Stomach smooth muscle (tissue), 2 donors: ENCODE data around the gene IGF1R.
A peak's percentile ranks its signal among the peaks of the same experiment; 100 is the strongest.

Experiments used
- H3K27ac ChIP-seq: one replicate; pipeline ENCODE4 v1.7.0; 2013; ENCODE audit warnings: mild to moderate bottlenecking, low read length, inconsistent platforms
- H3K27me3 ChIP-seq, 2 donors: one replicate each; pipeline ENCODE4 v1.7.0; 2013; ENCODE audit warnings: low read length in 2 of 2; ENCODE audit not compliant: insufficient read depth in 2 of 2, control insufficient read depth in 1 of 2
- H3K36me3 ChIP-seq, 2 donors: one replicate each; pipeline ENCODE4 v1.7.0; 2013; ENCODE audit warnings: low read length in 2 of 2; ENCODE audit not compliant: control insufficient read depth in 2 of 2, insufficient read depth in 2 of 2
- H3K4me1 ChIP-seq: one replicate; pipeline ENCODE4 v1.7.0; 2013; ENCODE audit warnings: low read length; ENCODE audit not compliant: control insufficient read depth, insufficient read depth
- H3K4me3 ChIP-seq, 2 donors: one replicate each; pipeline ENCODE4 v1.7.0; 2013; ENCODE audit warnings: low read length in 2 of 2
- H3K9ac ChIP-seq, 2 donors: one replicate each; pipeline ENCODE4 v1.7.0; 2013; ENCODE audit warnings: low read length in 2 of 2, mild to moderate bottlenecking in 1 of 2
- H3K9me3 ChIP-seq, 2 donors: one replicate each; pipeline ENCODE4 v1.7.0; 2013; ENCODE audit warnings: low read length in 2 of 2; ENCODE audit not compliant: control insufficient read depth in 2 of 2
- donor health status: healthy.
- donor health status: Pancreatic carcinoma.

Gene IGF1R

DNA sequence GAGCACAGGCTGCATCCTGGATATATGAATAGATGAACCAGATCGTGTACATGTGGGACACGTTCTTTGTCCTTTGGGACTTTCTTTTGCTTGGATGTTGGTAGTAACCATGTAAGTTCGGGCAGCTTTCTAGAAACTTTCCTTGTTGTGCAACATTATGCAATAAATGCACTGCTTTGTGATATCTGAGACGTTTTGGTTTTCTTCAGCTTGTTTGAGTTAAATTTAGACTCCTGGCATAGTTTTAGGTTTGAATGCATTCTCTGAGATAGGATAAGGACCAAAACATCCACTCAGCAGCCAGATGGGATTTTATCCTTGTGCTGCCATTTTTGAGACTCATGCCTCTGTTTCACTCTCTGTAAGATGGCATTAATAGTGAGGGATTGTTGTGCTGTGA, 158.9 kb downstream of the IGF1R start:
- Histone ChIP-seq H3K9ac (no peak overlapping the region), H3K27me3 (no peaks in the 10 kb centered on the region), H3K9me3 (no peaks in the 10 kb centered on the region), H3K4me1 (no peaks in the 10 kb centered on the region), H3K27ac (no peak overlapping the region), H3K4me3 (no peak overlapping the region), H3K36me3 (no peaks in the 10 kb centered on the region)

GRCh38 chr15:98809273-98809672, 160.9 kb downstream of the IGF1R start:
- Histone ChIP-seq H3K4me3 (peak overlapping the region in 1 of 2 donors; percentile 22), H3K27me3 (no peaks in the 10 kb centered on the region), H3K9me3 (no peaks in the 10 kb centered on the region), H3K9ac (no peak overlapping the region), H3K36me3 (no peaks in the 10 kb centered on the region), H3K4me1 (no peaks in the 10 kb centered on the region), H3K27ac (no peak overlapping the region)

DNA sequence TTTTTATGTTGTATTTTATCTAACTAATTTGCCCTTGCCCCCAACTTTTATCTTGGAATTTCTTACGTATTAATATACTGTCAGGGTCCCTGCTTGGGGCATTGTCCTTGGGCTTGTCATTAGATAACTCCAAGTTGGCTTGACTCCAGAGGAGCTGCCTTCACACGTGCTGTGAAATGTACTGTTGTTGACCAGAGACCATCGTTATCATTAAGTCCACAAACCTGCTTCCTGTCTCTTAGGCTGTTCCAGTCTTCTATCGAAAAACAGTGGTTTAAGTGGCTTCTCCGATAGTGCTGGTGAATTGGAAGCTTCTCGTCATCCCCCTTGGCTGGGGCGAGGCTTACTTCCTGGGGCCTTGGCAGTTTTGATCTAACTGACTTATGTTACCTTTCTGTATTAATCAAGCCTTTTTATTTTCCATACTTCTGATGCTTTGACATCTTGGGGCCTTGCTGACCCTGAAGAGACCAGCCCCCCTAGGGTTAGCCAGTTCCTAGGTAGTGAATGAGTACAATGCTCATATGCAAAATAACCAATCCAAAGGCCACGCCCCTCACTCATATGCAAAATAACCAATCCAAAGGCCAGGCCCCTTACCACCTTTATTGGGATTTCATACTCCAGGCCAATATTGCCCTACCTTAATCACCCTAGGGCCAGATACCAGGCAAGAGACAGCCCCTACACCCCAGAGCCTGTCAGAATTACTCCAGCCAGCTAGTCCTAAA, 164.5 kb downstream of the IGF1R start:
- no peak overlapping the region for H3K4me3 ChIP-seq
- H3K9me3 ChIP-seq: no peaks in the 10 kb centered on the region
- no peaks in the 10 kb centered on the region for H3K27me3 ChIP-seq
- H3K36me3 ChIP-seq: no peaks in the 10 kb centered on the region
- no peak overlapping the region for H3K27ac ChIP-seq
- no peak overlapping the region for H3K9ac ChIP-seq
- no peaks in the 10 kb centered on the region for H3K4me1 ChIP-seq

DNA sequence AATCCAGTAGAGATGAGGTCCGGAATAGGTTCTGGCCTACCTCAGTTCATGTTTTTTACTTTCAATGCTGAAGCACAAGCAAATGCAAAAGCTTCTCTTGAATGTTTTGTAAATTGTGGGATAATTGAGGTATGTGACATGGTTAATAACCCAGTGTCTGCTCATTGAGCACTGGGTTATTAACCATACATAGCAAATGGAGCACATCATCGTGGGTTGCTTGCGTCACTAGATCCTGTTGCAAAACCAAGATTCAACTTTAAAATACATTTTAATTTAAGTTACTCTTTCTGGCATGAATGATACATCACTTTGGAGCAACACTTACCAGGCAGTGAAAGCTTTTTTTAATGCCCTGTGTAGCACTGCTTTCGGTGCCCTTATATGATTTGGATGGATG, 165.6 kb downstream of the IGF1R start:
- Histone ChIP-seq H3K36me3 (no peaks in the 10 kb centered on the region), H3K4me1 (no peaks in the 10 kb centered on the region), H3K9ac (no peak overlapping the region), H3K9me3 (no peaks in the 10 kb centered on the region), H3K27me3 (no peaks in the 10 kb centered on the region), H3K27ac (no peak overlapping the region), H3K4me3 (no peak overlapping the region)

DNA sequence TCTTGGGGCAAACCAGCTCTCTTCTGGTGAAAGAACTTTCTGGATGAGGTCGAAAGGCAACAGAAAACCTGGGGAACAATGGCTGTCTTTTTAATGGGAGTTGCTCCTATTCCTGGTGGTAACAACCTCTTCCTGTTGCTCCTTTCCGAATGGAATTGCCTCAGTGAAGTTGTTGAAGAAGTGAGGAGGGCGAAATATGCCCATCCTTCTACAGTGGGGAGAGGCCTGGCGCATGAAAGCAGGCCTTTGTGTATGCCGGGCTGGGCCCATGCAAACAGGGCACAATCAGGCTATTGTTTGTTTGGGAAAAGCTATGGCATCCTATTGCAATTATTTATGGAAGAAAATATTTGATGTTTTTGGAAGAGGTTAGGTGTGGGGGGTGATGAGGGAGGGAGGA, 166.9 kb downstream of the IGF1R start:
- Histone ChIP-seq H3K4me1 (no peaks in the 10 kb centered on the region), H3K9ac (no peak overlapping the region), H3K4me3 (no peak overlapping the region), H3K27ac (no peak overlapping the region), H3K36me3 (no peaks in the 10 kb centered on the region), H3K27me3 (no peaks in the 10 kb centered on the region), H3K9me3 (no peaks in the 10 kb centered on the region)

DNA sequence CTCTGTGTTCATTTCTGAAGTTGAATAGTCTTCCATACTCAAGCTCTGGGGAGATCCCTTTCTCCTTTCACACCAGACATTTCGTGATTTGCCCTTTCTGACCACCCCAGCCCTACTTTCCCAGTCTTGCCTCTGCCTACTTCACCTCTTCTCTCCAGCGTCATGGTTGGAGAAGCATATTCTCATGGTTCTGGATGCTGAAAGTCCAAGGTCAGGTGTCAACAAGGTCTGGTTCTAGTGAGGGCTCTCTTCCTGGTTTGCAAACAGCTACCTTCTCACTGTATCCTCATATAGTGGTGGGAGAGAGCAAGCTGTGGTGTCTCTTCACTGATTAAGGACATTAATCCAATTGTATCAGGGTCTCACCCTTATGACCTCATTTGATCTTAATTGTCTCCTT, 169.4 kb downstream of the IGF1R start:
- Histone ChIP-seq H3K36me3 (no peaks in the 10 kb centered on the region), H3K9ac (no peak overlapping the region)

GRCh38 chr15:98823012-98823458, 174.7 kb downstream of the IGF1R start:
- no peaks in the 10 kb centered on the region for H3K9me3 ChIP-seq
- peaks cover 8% of the 10 kb centered on the region for H3K4me1 ChIP-seq
- peak overlapping the region; percentile 33 for H3K27ac ChIP-seq
- no peaks in the 10 kb centered on the region for H3K27me3 ChIP-seq
- no peaks in the 10 kb centered on the region for H3K36me3 ChIP-seq
- no peak overlapping the region for H3K4me3 ChIP-seq
- no peak overlapping the region for H3K9ac ChIP-seq

More for the DNA sequence above, 169.4 kb downstream of the IGF1R start:
- H3K4me3 ChIP-seq: no peak overlapping the region
- no peaks in the 10 kb centered on the region for H3K27me3 ChIP-seq
- H3K4me1 ChIP-seq: no peaks in the 10 kb centered on the region
- H3K9me3 ChIP-seq: no peaks in the 10 kb centered on the region
- no peak overlapping the region for H3K27ac ChIP-seq

- Histone ChIP-seq H3K27ac (peak overlapping the region; percentile 33), H3K27me3 (no peaks in the 10 kb centered on the region), H3K9me3 (no peaks in the 10 kb centered on the region), H3K4me1 (peaks cover 8% of the 10 kb centered on the region), H3K9ac (no peak overlapping the region), H3K4me3 (no peak overlapping the region), H3K36me3 (no peaks in the 10 kb centered on the region)
These were observed 175.3 kb downstream of the IGF1R start for GRCh38 chr15:98823616-98824015.

GRCh38 chr15:98824595-98824994, 176.3 kb downstream of the IGF1R start:
- no peak overlapping the region for H3K27ac ChIP-seq
- H3K27me3 ChIP-seq: no peaks in the 10 kb centered on the region
- no peak overlapping the region for H3K4me3 ChIP-seq
- peaks cover 0 to under 1% of the 10 kb centered on the region in 2 donors for H3K9me3 ChIP-seq
- no peaks in the 10 kb centered on the region for H3K36me3 ChIP-seq
- H3K9ac ChIP-seq: no peak overlapping the region
- peaks cover 8% of the 10 kb centered on the region for H3K4me1 ChIP-seq

- Histone ChIP-seq H3K27me3 (no peaks in the 10 kb centered on the region), H3K9me3 (peaks cover 12 to 16% of the 10 kb centered on the region in 2 donors), H3K4me3 (no peak overlapping the region), H3K4me1 (peaks cover 8% of the 10 kb centered on the region), H3K36me3 (no peaks in the 10 kb centered on the region), H3K27ac (no peak overlapping the region), H3K9ac (no peak overlapping the region)
These were observed 178.3 kb downstream of the IGF1R start for GRCh38 chr15:98826658-98827057.

DNA sequence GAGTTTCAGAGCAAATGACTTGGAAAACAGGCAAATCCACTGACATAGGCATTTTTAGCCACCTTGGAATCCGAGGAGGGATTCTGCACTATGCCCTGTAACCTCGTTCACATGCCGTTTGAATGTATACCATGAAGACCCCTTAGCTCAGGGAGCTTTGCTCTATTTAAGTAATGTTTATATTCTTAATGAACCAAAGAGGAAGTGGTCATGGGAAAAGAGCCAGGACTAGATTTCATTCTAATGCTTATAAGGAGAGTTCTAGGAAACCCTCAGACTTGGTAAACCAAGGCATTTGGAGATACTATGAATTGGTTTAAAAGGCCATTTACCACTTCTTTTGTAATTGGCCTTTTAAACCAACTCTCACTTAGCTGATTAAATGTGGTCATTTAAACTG, 178.9 kb downstream of the IGF1R start:
- Histone ChIP-seq H3K9ac (no peak overlapping the region), H3K27me3 (no peaks in the 10 kb centered on the region), H3K9me3 (peaks cover 12 to 20% of the 10 kb centered on the region in 2 donors), H3K4me3 (no peak overlapping the region), H3K27ac (no peak overlapping the region), H3K36me3 (no peaks in the 10 kb centered on the region), H3K4me1 (peaks cover 10% of the 10 kb centered on the region)
